Measurements from ENCODE around the gene HS2ST1. TPM values are rescaled to one million over a fixed set of nuclear protein-coding genes. Genes with fewer than 3 reads are reported as not detected.

HS2ST1 gene
- total RNA-seq, 1 donor from 2014 or later, result 11.8 TPM

DNA sequence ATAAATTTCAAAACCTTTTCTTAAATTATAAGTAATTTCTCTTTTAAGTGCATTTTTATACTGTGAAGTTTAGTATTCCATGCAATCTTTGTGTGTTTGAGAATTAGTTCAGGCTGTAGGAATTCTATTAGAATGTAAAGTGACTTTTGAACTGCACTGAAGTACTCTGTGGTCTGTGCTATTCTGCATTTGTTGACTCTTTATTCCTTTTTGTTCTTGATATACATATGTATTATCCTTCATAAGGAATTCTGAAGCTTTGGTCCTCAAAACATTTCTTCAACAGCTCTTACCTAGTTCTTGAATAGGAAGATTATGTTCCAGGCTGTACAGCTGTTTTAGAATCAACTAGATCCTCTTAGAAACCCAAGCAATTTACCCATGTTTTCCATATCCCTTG is 158.0 kb downstream of the HS2ST1 start:
- ATAC-seq, result no peak

DNA sequence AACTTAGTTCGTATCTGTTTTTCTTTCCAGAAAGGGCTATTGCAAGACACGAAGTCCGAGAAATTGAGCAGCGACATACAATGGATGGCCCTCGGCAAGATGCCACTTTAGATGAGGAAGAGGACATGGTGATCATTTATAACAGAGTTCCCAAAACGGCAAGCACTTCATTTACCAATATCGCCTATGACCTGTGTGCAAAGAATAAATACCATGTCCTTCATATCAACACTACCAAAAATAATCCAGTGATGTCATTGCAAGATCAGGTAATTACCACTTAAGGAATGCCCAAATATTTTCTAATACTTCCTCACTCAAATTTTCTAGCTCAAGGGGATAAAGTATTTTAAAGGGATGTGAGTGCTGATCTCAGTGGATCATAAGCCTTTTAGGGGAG is 158.5 kb downstream of the HS2ST1 start:
- ATAC-seq, result no peak

DNA sequence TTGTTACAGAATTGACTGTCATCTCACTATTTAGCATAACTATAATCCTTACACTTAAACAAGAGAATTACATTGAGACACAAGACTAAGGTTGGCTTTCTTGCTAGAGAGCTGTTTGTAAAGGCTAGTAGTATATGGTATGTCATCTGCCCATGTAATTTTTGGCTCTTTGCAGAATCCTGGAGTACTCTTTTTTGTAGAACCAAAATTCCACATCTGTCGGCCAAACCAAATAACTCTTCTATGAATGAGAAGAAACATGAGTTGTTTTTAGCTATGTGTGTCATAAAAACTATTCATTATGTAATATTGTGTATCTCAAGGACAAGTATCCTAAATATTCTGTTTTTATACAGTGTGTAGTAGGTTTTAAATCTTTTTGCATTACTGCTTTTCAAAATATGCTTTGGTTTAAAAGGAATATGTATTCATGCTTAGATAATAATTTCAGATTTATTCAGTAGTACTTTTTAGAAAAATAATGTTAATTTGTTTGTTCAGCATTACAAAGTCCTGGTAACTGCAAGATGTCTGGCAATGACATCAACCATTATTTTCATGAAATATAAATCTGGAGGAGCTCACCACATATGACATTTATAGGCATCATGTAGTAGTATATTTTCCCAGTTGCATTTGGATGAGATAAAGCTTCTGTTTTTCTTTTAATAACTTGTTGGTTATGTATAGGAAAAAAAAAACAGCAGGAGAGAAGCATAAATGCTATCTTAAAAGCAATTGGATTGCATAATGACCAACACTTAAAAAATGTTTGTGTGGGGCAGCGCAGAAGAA is 159.8 kb downstream of the HS2ST1 start:
- ATAC-seq, result no peak

DNA sequence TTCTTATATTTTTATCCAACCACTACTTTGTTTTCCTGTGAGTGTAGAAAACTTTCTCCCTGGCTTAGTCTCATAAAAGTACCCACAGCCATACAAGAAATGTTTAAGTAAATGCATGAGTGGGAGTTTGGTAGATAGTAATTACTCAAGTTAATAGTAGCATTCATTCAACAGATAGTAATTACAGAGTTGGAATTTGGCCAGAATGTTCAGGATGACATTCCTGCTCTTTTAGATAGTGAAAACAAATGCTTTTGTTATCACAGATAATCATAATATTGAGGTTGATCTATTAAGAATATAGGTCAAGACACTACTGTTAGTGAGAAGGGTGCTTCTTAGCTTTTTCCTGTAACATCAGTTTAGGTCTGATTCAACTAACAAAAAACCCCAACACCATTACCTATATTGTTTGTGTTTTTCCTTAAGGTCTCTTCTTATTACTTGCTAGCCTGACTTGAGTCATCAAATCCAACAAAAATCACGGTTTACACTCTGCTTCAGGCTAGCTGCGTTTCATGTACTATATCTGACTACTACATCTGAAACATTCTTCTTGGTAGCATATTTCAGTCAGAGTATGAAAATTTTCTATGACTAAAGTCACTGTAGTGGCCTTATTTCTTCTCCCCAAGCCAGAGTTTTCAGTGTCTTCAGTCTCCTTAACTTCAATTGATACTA is 163.7 kb downstream of the HS2ST1 start:
- ATAC-seq, result no peak

DNA sequence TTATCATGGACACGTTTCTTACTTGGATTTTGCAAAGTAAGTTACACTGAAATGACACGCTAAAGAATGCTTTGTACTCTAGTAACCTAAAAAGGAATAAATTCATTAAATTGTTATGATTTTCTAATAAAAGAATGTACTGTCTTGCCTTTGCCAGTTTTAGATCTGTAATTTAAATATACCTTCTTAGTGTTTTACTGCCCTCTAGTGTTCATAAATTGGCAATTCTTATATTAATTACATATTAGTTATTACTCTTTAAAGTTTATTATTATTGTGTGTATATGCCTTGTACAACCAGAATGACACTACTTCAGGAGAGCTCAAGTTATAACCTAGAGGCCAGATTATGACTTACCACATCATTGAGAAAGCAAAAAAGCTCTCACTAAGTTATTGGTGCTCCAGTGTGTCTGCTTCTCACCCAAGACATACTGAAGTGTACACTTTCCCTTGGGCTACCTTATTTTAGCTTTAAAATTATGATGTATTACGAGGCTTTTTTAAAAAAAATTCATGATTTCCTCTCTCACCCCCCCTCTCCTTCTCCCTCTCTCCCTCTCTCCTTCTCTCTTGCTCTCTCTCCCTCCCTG is 169.9 kb downstream of the HS2ST1 start:
- peak; percentile 28 for ATAC-seq

DNA sequence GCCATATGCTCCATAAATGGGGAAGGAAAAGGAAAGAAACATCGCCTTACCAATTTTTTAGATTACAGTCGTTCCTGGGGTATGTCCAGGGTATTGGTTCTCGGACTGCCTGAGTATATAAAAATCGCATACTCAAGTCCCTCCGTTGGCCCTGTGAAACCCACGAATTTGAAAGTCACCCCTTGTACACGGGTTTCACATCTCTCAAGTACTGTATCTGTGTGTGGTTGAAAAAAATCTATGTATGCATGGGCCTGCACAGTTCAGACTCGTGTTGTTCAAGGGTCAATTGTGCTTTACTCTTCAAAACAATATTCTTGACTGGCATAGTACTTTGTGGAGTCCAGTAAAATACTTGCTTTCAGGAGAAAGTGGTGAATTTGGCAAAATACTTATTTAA is 171.7 kb downstream of the HS2ST1 start:
- ATAC-seq, result no peak

DNA sequence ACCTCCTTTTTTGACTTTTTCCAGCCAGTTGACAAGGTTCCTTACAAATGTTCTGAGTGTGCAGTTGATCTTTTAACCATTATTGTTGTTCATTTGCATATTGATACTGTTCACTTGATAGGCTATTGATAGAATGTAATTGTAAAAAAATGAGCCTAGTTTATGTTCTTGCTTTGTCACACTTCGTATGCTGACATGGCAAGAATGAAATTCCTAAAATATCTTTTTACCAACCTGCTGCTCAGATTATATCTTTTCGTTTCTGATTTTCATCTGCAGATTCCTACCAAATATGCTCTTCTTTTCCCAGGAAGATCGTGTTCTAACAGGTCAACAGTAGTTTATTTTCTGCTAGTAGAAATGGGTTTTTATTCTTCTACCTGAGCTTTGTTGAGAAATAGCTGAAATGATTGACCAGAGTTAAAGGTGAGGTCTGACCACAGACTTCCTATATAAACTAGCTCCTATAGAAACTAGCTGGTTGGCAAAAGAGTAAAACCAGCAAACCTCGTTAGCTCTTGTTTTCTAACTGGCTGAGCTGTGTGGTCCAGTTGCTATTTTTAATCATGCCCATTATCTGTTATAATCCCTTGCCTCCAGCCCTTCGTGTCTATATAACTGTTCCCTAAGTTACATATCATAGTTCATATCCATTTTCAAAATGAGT is 174.8 kb downstream of the HS2ST1 start:
- ATAC-seq, result no peak

DNA sequence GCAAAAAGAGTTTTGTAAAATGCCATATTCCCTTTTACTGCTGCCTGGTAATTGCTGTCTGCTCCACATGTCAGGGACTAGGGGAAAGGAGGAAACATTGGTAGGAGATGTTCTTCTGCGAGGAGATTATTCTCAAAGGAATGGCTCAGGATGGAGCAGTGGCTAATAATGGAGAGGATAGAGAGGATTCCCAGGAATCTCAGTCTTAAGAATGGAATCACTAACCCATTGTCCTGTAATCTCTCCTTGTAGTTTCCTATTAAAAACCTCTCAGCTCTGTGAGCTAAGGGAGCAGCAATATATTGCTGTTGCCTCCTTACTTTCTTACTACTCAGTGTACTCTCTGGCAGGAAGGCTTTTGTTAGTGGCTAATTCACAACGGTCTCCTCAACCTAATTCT is 175.4 kb downstream of the HS2ST1 start:
- no peak for ATAC-seq

DNA sequence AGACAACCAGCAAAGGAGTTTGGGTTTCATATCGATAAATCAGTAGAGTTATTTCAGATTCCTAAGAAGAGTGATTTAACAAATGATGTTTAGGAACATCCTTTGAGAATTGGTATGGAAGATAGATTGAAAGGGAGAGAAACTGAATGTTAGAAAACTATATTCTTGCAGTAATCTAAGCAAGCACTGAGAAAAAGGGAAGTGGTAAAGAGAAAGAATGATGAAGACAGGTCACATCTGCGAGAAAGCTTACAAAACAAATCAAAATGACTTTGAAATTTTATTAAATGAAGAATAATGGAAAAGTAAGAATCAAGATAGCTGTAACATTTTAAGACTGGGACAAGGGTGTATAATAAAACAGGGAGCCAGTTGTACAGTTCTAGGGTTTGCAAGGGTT is 177.0 kb downstream of the HS2ST1 start:
- no peak for ATAC-seq

DNA sequence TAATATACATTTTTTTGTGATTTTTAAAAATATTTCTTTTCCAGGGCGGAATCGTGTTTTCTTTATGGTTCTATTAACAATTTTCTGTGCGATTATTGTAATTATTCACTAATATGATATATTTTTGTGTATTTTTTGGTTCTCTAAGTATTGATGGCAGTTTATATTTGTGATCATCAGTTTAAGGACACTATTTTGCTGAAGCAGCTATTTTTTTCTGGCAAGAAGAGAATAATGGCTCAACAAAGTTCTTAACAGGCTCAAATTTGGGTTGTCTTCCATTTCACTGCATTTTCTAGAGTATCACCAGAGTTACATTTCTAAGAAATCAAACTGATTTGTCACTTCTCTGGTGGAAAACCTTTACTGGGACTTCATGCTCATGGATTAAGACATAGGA is 178.4 kb downstream of the HS2ST1 start:
- no peak for ATAC-seq

DNA sequence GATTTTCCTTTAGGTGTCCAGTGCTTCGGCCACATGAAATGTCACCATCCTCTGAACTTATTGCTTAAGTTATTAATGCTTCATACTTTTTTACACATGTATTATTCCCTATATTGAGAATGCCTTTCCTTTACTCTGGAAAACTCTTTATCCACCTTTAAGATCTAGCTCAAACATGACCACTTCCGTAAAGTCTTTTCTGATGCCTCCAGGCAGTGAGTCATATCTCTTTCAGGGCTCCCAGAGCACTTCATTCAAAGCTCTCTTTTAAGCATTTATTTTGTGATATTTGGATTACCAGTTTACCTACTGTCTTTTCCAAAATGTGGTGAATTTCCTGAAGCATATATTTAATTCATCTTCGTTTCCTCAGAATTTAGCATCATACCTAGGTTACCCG is 178.9 kb downstream of the HS2ST1 start:
- no peak for ATAC-seq

DNA sequence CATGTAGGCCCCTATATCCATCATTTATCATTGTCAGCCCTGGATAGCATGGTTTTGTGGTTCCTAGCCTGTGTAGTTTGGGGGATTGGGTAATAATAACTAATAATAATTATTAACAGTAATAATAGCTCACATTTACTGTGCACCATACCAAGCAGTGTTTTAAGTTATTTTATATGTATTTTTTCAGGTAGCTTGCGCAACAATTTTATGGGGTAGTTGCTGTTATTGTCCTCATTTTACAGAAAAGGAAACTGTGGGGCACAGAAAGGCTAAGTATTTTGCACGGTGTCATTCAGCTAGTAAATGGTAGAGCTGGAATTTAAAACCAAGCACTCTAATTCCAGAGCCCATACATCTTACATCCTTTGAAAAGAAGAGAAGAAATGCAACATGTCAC is 179.8 kb downstream of the HS2ST1 start:
- no peak for ATAC-seq

DNA sequence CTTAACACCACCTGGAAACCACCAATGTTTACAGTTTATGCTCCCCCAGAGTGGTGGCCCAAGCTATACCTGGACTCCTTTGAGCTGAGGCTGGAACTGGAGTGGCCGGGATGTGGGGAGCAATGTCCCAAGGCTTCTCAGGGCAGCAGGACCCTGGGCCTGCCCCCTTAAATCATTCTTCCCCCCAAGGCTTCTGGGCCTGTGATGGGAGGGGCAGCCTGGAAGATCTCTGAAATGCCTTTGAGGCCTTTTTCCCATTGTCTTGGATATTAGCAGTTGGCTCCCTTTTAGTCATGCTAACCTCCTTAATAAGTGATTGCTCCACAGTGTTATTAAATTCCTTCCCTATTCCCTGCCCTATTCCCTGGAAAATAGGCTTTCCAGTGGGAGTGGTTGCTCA is 185.8 kb downstream of the HS2ST1 start:
- no peak for ATAC-seq

DNA sequence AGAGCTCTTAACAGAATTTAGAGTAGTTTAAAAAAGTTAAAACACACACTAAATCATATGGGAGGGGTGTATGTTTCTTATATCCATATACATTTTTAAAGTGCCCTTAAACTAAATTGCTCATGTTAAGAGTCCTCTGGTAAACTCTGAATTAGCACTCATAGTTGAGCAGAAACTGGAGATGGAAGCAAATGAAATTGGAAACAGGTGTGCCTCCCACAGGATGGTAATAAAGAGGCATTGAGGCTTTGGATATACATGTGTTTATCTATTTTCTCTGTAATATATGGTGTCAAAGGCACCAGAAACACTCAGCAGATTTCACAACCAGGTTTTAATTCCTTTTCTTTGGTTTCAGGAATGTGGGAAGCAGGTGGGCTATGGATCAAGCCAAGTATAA is 188.6 kb downstream of the HS2ST1 start:
- ATAC-seq, result no peak

DNA sequence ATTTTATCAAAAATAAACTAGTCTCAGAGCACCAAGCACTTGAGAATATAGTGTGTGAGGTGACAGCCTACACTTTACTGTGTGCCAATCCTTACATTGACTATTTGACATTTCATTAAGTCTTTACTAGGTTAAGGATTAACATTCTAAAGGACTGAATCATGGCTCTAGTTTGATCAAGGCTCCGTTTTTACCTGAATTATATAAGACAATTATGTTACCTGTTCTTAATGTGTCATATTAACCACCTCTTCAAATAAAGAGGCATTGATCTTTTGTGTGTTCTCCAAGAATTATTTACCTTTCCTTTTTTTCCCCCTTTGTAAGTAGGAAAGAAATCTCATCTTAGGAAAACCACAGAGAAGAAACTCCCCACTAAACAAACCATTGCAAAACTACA is 189.7 kb downstream of the HS2ST1 start:
- peak; percentile 71 for ATAC-seq

DNA sequence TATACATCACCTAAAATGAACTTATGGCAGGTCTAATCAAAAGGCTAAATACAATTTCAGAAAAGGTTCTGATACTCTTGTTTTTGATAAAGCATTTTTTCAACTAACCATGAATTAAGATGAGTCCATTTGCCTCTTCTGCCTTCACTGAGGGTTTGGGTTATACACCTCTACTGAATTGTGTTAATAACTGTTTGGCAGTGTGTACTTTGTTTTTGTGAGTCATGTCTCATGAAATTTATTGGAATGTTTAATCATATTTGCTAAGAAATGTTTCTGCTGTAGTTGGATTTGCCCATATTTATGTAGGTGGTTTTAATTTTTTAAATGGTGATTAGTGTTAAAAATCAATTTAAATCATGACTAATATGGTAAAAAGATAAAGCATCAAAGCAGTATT is 190.5 kb downstream of the HS2ST1 start:
- no peak for ATAC-seq

DNA sequence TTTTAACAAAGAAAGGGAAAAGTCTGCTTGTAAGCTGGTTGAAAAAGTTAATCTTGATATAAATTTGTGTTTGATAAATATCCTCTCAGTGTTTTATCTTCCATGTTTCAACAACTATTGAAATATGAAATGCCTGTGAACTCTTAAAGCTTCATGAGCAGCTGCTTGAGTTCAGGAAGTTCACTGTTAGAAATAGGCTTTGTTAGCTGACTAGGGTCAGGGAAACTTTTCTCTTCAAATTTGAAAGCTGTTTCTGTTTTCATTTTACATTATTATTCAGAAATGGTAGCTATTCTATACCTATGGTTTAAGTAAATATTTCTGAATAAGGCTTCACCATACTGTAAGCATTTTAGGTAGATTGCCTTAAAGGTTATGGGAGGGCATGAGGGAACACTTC is 191.7 kb downstream of the HS2ST1 start:
- no peak for ATAC-seq

DNA sequence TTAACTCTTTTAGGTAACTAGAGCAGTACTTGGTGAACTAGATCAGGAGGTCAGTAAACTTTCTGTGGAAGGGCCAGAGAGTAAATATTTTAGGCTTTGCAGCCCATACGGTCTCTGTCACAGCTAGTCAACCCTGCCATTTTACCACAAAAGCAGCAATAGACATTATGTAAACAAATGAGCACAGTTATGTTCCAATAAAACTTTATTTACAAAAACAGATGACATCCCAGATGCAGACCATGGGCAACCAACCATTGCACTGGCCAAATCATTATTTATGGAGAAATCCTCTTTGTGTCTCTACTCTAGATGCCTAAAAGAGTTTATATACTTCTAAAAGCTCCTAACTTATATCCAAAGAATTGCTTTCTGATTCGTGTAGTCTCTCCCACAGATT is 192.4 kb downstream of the HS2ST1 start:
- ATAC-seq, result no peak

DNA sequence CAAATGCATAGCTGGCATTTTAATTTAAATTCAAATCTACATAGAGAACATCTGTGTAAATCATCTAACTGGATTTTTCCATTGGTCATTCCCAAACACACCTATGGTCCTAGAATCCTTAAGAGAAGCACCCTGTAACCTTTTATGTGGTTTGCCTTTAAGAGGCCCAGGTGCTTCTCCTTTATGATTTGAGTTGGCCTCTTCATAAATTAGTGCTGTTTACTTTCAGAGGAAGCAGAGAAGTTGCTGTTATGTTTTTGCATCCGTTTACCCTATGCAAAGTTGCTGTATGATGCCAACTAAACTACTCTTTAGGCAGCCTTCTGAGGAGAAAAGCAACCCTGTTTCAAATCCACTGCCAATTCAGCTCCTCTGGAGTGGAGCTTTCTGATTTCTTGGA is 193.8 kb downstream of the HS2ST1 start:
- no peak for ATAC-seq

DNA sequence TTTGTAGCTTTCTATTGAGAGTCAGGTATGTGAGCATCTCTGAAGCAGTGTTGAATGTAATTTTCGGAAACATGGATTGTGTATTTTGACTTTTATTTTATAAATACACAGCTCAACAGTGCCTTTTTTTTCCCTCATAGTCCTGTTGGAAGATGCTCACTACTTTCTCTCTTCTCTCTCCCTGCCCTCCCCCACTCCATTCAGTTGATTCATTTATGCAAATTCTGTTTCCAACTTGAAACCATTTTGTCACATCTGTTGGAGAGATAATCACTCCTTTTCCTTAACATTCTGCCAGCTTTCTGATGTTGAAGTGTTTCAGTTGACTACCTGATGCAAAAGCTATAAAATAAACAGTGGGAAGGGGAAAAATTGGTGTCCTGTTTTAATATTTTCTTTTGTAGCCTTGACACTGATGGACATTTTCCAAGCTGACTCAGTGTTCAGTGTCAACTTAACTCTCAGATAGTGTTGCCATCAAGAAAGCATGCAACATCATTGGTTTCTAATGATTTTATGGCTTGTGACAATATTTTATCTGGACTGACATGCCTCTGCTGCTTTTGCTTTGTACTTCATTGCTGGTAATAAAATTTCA is 194.5 kb downstream of the HS2ST1 start:
- ATAC-seq, result no peak

DNA sequence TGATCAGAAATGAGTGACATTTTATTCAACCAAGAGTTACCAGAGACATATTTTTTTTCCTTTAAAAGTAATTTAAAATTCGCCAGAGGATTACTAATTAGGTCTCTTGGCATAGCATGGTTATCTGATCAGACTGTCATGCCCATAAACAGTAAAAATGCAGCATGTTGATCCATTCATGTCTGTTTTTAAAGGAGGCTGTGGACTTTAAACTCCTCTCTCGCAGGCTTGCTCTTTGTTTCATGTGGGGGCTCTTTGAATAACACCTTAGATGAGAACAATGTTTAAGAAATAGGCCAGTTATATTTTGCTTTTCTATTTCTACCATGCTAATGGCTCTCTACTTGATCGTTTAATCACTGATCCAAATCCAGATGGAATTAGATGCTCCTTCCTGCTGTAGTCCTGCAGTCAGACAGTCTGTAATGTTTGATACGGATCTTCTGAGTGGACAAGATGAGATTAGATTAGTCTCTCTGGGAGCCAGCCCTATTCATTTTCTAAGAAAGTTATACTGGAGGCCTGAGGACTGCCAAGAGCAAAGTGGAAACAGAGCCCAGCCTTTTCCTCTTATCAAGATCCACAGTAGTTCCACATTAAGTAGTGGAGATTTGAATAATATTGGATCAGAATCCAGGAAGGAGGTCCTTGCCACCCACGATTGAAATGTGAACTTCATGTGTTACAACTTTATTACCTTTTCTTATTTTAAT is 197.4 kb downstream of the HS2ST1 start:
- ATAC-seq, result no peak

DNA sequence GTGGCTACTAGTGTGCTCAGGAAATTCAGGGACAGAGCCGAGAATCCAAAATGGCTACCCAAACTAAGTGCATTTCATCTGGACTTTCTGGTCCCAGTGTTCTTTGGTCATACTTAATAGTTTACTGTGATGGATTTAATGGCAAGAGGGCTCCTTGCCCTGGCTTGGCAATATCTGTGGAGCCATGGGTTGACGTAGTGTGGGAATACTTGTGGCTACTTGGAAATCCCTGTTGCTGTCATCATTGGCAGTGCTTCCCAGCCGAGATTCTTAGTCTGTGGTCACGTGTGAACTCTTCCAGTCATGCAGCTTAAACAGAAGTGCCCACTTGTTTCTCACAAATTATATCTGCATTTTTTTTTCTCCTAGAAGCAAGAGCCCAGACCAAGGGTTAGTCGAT is 198.9 kb downstream of the HS2ST1 start:
- no peak for ATAC-seq

Measured in esophagus mucosa (tissue), 1 donor.